GM23338 (cell line): ENCODE data around the gene SPRED2. TPM values are rescaled to one million over a fixed set of nuclear protein-coding genes. Genes with fewer than 3 reads are reported as not detected.

Experiments
- EZH2 ChIP-seq: fragments of 200-600 bp; sonication (generic); IDR thresholded peaks from one replicate; pipeline ENCODE4 v1.8.0; 2017; ENCODE audit warnings: antibody characterized with exemption, mild to moderate bottlenecking, low read depth; ENCODE audit not compliant: unreplicated experiment
- REST ChIP-seq: IDR thresholded peaks from one replicate; pipeline ENCODE4 v1.6.1; 2018; ENCODE audit warnings: antibody characterized with exemption; ENCODE audit not compliant: unreplicated experiment
- polyA plus RNA-seq: library from polyadenylated mRNA; unstranded; fragments of >200 nt; fragmentation: Nextera tagmentation; extraction: Ambion mirVana; gene quantifications from 2 replicates; pipeline ENCODE4 v1.2.1, GENCODE V29; 2016
- total RNA-seq: library from RNA; depleted of rRNA; stranded (reverse); fragments of >200 nt; shearing (Covaris generic); gene quantifications from 2 replicates; pipeline ENCODE4 v1.2.3, GENCODE V29; 2014
- TF ChIP-seq, protein P1 (sequence below): fragments of 250-450 bp; sonication (Bioruptor Pico); IDR thresholded peaks from 2 replicates; pipeline ENCODE4 v1.5.0; 2020; ENCODE audit warnings: mild to moderate bottlenecking, moderate library complexity
- TF ChIP-seq, protein P2 (sequence below), 2 experiments: fragments of 200-600 bp in 1 of 2; sonication (generic) in 1 of 2; conservative IDR thresholded peaks; 2 replicates each; pipeline versions ENCODE4 v1.5.1 to v1.6.1; 2016 to 2017; ENCODE audit warnings: antibody characterized with exemption in 2 of 2, low read depth in 2 of 2, mild to moderate bottlenecking in 2 of 2, moderate library complexity in 1 of 2

Gene SPRED2
- total and polyA plus RNA-seq, 2 experiments from 2014 or later, result 8.7 to 13.0 TPM

GRCh38 chr2:65349863-65350262 lies 82.5 kb downstream of the SPRED2 start (continued):
- TF ChIP-seq, protein P1, sequence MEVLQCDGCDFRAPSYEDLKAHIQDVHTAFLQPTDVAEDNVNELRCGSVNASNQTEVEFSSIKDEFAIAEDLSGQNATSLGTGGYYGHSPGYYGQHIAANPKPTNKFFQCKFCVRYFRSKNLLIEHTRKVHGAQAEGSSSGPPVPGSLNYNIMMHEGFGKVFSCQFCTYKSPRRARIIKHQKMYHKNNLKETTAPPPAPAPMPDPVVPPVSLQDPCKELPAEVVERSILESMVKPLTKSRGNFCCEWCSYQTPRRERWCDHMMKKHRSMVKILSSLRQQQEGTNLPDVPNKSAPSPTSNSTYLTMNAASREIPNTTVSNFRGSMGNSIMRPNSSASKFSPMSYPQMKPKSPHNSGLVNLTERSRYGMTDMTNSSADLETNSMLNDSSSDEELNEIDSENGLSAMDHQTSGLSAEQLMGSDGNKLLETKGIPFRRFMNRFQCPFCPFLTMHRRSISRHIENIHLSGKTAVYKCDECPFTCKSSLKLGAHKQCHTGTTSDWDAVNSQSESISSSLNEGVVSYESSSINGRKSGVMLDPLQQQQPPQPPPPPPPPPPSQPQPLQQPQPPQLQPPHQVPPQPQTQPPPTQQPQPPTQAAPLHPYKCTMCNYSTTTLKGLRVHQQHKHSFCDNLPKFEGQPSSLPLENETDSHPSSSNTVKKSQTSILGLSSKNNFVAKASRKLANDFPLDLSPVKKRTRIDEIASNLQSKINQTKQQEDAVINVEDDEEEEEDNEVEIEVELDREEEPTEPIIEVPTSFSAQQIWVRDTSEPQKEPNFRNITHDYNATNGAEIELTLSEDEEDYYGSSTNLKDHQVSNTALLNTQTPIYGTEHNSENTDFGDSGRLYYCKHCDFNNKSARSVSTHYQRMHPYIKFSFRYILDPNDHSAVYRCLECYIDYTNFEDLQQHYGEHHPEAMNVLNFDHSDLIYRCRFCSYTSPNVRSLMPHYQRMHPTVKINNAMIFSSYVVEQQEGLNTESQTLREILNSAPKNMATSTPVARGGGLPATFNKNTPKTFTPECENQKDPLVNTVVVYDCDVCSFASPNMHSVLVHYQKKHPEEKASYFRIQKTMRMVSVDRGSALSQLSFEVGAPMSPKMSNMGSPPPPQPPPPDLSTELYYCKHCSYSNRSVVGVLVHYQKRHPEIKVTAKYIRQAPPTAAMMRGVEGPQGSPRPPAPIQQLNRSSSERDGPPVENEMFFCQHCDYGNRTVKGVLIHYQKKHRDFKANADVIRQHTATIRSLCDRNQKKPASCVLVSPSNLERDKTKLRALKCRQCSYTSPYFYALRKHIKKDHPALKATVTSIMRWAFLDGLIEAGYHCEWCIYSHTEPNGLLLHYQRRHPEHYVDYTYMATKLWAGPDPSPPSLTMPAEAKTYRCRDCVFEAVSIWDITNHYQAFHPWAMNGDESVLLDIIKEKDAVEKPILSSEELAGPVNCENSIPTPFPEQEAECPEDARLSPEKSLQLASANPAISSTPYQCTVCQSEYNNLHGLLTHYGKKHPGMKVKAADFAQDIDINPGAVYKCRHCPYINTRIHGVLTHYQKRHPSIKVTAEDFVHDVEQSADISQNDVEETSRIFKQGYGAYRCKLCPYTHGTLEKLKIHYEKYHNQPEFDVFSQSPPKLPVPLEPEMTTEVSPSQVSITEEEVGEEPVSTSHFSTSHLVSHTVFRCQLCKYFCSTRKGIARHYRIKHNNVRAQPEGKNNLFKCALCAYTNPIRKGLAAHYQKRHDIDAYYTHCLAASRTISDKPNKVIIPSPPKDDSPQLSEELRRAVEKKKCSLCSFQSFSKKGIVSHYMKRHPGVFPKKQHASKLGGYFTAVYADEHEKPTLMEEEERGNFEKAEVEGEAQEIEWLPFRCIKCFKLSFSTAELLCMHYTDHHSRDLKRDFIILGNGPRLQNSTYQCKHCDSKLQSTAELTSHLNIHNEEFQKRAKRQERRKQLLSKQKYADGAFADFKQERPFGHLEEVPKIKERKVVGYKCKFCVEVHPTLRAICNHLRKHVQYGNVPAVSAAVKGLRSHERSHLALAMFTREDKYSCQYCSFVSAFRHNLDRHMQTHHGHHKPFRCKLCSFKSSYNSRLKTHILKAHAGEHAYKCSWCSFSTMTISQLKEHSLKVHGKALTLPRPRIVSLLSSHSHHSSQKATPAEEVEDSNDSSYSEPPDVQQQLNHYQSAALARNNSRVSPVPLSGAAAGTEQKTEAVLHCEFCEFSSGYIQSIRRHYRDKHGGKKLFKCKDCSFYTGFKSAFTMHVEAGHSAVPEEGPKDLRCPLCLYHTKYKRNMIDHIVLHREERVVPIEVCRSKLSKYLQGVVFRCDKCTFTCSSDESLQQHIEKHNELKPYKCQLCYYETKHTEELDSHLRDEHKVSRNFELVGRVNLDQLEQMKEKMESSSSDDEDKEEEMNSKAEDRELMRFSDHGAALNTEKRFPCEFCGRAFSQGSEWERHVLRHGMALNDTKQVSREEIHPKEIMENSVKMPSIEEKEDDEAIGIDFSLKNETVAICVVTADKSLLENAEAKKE (CRISPR knock-in tag), result no peak
- TF ChIP-seq REST, result no peak
- TF ChIP-seq, protein P2, sequence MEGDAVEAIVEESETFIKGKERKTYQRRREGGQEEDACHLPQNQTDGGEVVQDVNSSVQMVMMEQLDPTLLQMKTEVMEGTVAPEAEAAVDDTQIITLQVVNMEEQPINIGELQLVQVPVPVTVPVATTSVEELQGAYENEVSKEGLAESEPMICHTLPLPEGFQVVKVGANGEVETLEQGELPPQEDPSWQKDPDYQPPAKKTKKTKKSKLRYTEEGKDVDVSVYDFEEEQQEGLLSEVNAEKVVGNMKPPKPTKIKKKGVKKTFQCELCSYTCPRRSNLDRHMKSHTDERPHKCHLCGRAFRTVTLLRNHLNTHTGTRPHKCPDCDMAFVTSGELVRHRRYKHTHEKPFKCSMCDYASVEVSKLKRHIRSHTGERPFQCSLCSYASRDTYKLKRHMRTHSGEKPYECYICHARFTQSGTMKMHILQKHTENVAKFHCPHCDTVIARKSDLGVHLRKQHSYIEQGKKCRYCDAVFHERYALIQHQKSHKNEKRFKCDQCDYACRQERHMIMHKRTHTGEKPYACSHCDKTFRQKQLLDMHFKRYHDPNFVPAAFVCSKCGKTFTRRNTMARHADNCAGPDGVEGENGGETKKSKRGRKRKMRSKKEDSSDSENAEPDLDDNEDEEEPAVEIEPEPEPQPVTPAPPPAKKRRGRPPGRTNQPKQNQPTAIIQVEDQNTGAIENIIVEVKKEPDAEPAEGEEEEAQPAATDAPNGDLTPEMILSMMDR (conservative IDR thresholded peaks at IDR 0.05; ENCODE audit: low read depth in 2 of 2), result no peak
- no peak for TF ChIP-seq EZH2
